ENCODE results near the gene CCDC93.

- TF ChIP-seq CTCF (IDR thresholded peaks at IDR 0.05) (peak; percentile 52 to 81 (median 72)), POLR2A (IDR thresholded peaks at IDR 0.05) (no peak), EP300 (IDR thresholded peaks at IDR 0.05) (no peak)
Measured at GRCh38 chr2:118003396-118003824, 10.5 kb downstream of the CCDC93 start.

All from ovary (tissue), 3 donors.